SK-N-SH treated with all-trans-retinoic acid at 6 μM for 48 hours (cell line): Measurements from ENCODE around the gene RGS19.

ENCODE experiments used
- ATAC-seq: fragments of 200-7000 bp; cut with Tn5 transposase; 3 replicates; pipeline ENCODE4 v1.9.1; 2020; ENCODE audit warnings: mild to moderate bottlenecking, moderate library complexity
- ARNTL ChIP-seq: fragments of 450-650 bp; formaldehyde crosslinking; IDR thresholded peaks from 2 replicates; pipeline ENCODE4 v1.5.0; 2020; ENCODE audit warnings: low read depth, mild to moderate bottlenecking, moderate library complexity, borderline replicate concordance
- CSDC2 ChIP-seq: fragments of 250-450 bp; sonication (Bioruptor Pico); IDR thresholded peaks from 2 replicates; pipeline ENCODE4 v1.5.0; 2020; ENCODE audit warnings: mild to moderate bottlenecking, moderate library complexity
- ESRRG ChIP-seq: fragments of 250-450 bp; sonication (Bioruptor Pico); IDR thresholded peaks from 2 replicates; pipeline ENCODE4 v1.6.1; 2021; ENCODE audit warnings: mild to moderate bottlenecking
- GLIS3 ChIP-seq: fragments of 250-450 bp; sonication (Bioruptor Pico); IDR thresholded peaks from 2 replicates; pipeline ENCODE4 v1.5.0; 2020; ENCODE audit warnings: mild to moderate bottlenecking, moderate library complexity
- ISL1 ChIP-seq: fragments of 250-450 bp; sonication (Bioruptor Pico); IDR thresholded peaks from 2 replicates; pipeline ENCODE4 v2.1.2; 2022; ENCODE audit warnings: mild to moderate bottlenecking, moderate library complexity
- OSR1 ChIP-seq: fragments of 250-450 bp; sonication (Bioruptor Pico); IDR thresholded peaks from 2 replicates; pipeline ENCODE4 v1.8.0; 2022; ENCODE audit warnings: moderate library complexity, mild to moderate bottlenecking, inconsistent platforms
- PPARA ChIP-seq: fragments of 250-450 bp; sonication (Bioruptor Pico); IDR thresholded peaks from 2 replicates; pipeline ENCODE4 v1.5.0; 2020; ENCODE audit warnings: mild to moderate bottlenecking, borderline replicate concordance
- RARB ChIP-seq: fragments of 250-450 bp; sonication (Bioruptor Pico); IDR thresholded peaks from 2 replicates; pipeline ENCODE4 v1.8.0; 2021; ENCODE audit warnings: mild to moderate bottlenecking, moderate library complexity
- SNAI2 ChIP-seq: fragments of 250-450 bp; sonication (Bioruptor Pico); IDR thresholded peaks from 2 replicates; pipeline ENCODE4 v1.5.0; 2020; ENCODE audit warnings: mild to moderate bottlenecking, moderate library complexity
- TCF4 ChIP-seq: fragments of 250-450 bp; sonication (Bioruptor Pico); IDR thresholded peaks from 2 replicates; pipeline ENCODE4 v1.8.0; 2021; ENCODE audit warnings: mild to moderate bottlenecking, moderate library complexity, borderline replicate concordance
- TOX ChIP-seq: fragments of 250-450 bp; sonication (Bioruptor Pico); IDR thresholded peaks from 2 replicates; pipeline ENCODE4 v1.8.0; 2021; ENCODE audit warnings: mild to moderate bottlenecking, moderate library complexity, borderline replicate concordance
- ZC3H10 ChIP-seq: fragments of 250-450 bp; sonication (Bioruptor Pico); IDR thresholded peaks from 2 replicates; pipeline ENCODE4 v1.5.1; 2021; ENCODE audit warnings: mild to moderate bottlenecking, moderate library complexity
- ZFP3 ChIP-seq: fragments of 250-450 bp; sonication (Bioruptor Pico); IDR thresholded peaks from 2 replicates; pipeline ENCODE4 v1.5.0; 2020; ENCODE audit warnings: mild to moderate bottlenecking, moderate library complexity
- ZFP30 ChIP-seq: fragments of 450-650 bp; formaldehyde crosslinking; IDR thresholded peaks from 2 replicates; pipeline ENCODE4 v1.5.0; 2022; ENCODE audit warnings: mild to moderate bottlenecking, moderate library complexity
- ZNF565 ChIP-seq: fragments of 450-650 bp; formaldehyde crosslinking; conservative IDR thresholded peaks from 2 replicates; pipeline ENCODE4 v1.5.0; 2020; ENCODE audit warnings: low read depth, mild to moderate bottlenecking, moderate library complexity
- ZNF70 ChIP-seq: fragments of 450-650 bp; formaldehyde crosslinking; IDR thresholded peaks from 2 replicates; pipeline ENCODE4 v1.5.0; 2020; ENCODE audit warnings: mild to moderate bottlenecking, moderate library complexity
- ZNF8 ChIP-seq: fragments of 450-650 bp; formaldehyde crosslinking; IDR thresholded peaks from 2 replicates; pipeline ENCODE4 v1.5.0; 2020; ENCODE audit warnings: mild to moderate bottlenecking, moderate library complexity
- TF ChIP-seq, protein P1 (sequence below): fragments of 250-450 bp; sonication (Bioruptor Pico); IDR thresholded peaks from 2 replicates; pipeline ENCODE4 v1.5.0; 2020; ENCODE audit warnings: mild to moderate bottlenecking, moderate library complexity
- TF ChIP-seq, protein P2 (sequence below): fragments of 250-450 bp; sonication (Bioruptor Pico); IDR thresholded peaks from 2 replicates; pipeline ENCODE4 v1.8.0; 2020; ENCODE audit warnings: mild to moderate bottlenecking, moderate library complexity, borderline replicate concordance
- TF ChIP-seq, protein P3 (sequence below): fragments of 250-450 bp; sonication (Bioruptor Pico); IDR thresholded peaks from 2 replicates; pipeline ENCODE4 v1.8.0; 2021; ENCODE audit warnings: low read depth, mild to moderate bottlenecking, moderate library complexity, borderline replicate concordance
- TF ChIP-seq, protein P4 (sequence below): fragments of 250-450 bp; sonication (Bioruptor Pico); IDR thresholded peaks from 2 replicates; pipeline ENCODE4 v1.5.1; 2021; ENCODE audit warnings: mild to moderate bottlenecking, moderate library complexity

The RGS19 gene

DNA sequence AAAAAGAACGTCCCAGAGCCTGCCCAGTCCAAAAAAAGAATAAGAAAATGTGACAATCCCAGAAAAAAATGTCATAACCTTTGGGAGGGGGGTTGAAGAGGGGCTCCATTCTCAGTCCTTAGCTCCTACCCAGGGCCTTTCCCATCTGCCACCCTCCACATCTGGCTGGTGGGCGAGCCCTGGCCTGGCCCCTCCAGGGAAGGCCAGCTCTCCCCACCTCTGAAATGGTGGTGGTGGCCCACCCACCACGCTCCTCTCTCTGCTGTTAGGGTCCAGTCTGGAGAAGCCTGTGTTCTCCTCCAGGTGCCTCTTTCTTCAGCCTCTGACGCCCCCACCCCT lies 415 bp downstream of the RGS19 start:
- no peak for TF ChIP-seq ZNF70 (CRISPR knock-in tag)
- TF ChIP-seq PPARA (CRISPR knock-in tag), result no peak
- TF ChIP-seq RARB, result no peak
- TF ChIP-seq ZNF565 (CRISPR knock-in tag), result no peak
- no peak for TF ChIP-seq TCF4 (CRISPR knock-in tag)
- TF ChIP-seq, protein P1, sequence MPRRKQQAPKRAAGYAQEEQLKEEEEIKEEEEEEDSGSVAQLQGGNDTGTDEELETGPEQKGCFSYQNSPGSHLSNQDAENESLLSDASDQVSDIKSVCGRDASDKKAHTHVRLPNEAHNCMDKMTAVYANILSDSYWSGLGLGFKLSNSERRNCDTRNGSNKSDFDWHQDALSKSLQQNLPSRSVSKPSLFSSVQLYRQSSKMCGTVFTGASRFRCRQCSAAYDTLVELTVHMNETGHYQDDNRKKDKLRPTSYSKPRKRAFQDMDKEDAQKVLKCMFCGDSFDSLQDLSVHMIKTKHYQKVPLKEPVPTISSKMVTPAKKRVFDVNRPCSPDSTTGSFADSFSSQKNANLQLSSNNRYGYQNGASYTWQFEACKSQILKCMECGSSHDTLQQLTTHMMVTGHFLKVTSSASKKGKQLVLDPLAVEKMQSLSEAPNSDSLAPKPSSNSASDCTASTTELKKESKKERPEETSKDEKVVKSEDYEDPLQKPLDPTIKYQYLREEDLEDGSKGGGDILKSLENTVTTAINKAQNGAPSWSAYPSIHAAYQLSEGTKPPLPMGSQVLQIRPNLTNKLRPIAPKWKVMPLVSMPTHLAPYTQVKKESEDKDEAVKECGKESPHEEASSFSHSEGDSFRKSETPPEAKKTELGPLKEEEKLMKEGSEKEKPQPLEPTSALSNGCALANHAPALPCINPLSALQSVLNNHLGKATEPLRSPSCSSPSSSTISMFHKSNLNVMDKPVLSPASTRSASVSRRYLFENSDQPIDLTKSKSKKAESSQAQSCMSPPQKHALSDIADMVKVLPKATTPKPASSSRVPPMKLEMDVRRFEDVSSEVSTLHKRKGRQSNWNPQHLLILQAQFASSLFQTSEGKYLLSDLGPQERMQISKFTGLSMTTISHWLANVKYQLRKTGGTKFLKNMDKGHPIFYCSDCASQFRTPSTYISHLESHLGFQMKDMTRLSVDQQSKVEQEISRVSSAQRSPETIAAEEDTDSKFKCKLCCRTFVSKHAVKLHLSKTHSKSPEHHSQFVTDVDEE (CRISPR knock-in tag), result no peak
- TF ChIP-seq, protein P2, sequence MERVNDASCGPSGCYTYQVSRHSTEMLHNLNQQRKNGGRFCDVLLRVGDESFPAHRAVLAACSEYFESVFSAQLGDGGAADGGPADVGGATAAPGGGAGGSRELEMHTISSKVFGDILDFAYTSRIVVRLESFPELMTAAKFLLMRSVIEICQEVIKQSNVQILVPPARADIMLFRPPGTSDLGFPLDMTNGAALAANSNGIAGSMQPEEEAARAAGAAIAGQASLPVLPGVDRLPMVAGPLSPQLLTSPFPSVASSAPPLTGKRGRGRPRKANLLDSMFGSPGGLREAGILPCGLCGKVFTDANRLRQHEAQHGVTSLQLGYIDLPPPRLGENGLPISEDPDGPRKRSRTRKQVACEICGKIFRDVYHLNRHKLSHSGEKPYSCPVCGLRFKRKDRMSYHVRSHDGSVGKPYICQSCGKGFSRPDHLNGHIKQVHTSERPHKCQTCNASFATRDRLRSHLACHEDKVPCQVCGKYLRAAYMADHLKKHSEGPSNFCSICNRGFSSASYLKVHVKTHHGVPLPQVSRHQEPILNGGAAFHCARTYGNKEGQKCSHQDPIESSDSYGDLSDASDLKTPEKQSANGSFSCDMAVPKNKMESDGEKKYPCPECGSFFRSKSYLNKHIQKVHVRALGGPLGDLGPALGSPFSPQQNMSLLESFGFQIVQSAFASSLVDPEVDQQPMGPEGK, result no peak
- TF ChIP-seq ZNF8 (CRISPR knock-in tag), result no peak
- no peak for TF ChIP-seq TOX (CRISPR knock-in tag)
- TF ChIP-seq, all 23 proteins: peak for 0
- ATAC-seq, result no peak

DNA sequence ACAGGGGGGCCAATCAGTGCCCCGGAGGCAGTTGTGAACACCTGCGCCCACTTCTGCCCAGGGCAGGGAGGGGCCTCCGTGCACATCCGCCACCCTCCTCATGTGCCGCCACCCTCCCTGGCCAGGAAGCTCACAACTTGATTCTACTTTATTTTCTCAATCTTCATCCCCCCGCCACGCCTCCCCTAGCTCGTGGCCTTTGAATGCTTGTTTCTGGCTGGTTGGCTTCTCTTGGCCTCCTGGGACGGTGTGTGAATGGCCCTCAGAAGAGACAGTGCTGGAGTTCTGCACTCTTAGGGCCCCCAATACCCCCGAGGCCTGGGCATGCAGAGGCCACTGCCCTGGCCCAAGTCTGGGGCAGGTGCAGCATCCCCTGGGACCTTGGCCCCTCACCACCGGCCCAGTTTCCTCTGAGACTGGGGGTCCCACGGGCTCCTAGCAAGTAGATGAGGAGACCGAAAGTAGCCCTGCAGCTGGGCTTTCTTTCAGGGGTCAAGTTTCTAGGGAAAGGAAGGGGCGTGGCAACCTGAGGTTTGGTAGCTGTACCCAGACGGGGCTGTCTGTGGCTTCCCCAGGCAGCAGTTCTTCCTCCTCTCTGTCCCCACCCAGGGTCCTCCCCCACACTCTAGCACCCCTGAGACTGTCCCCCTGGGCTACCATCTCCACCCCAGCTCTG lies 1.3 kb downstream of the RGS19 start:
- TF ChIP-seq CSDC2 (CRISPR knock-in tag), result no peak
- TF ChIP-seq SNAI2 (CRISPR knock-in tag), result no peak
- no peak for TF ChIP-seq ESRRG (CRISPR knock-in tag)
- TF ChIP-seq GLIS3 (CRISPR knock-in tag), result no peak
- no peak for TF ChIP-seq TCF4 (CRISPR knock-in tag)
- no peak for TF ChIP-seq TOX (CRISPR knock-in tag)
- no peak for TF ChIP-seq ZFP3 (CRISPR knock-in tag)
- no peak for TF ChIP-seq ZNF8 (CRISPR knock-in tag)
- no peak for TF ChIP-seq ISL1 (CRISPR knock-in tag)
- no peak for TF ChIP-seq OSR1 (CRISPR knock-in tag)
- TF ChIP-seq, protein P1 (CRISPR knock-in tag), result no peak
- TF ChIP-seq PPARA (CRISPR knock-in tag), result no peak
- TF ChIP-seq ZFP30 (CRISPR knock-in tag), result no peak
- no peak for TF ChIP-seq RARB
- TF ChIP-seq, protein P3, sequence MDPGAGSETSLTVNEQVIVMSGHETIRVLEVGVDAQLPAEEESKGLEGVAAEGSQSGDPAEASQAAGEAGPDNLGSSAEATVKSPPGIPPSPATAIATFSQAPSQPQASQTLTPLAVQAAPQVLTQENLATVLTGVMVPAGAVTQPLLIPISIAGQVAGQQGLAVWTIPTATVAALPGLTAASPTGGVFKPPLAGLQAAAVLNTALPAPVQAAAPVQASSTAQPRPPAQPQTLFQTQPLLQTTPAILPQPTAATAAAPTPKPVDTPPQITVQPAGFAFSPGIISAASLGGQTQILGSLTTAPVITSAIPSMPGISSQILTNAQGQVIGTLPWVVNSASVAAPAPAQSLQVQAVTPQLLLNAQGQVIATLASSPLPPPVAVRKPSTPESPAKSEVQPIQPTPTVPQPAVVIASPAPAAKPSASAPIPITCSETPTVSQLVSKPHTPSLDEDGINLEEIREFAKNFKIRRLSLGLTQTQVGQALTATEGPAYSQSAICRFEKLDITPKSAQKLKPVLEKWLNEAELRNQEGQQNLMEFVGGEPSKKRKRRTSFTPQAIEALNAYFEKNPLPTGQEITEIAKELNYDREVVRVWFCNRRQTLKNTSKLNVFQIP (CRISPR knock-in tag), result no peak
- TF ChIP-seq, protein P4, sequence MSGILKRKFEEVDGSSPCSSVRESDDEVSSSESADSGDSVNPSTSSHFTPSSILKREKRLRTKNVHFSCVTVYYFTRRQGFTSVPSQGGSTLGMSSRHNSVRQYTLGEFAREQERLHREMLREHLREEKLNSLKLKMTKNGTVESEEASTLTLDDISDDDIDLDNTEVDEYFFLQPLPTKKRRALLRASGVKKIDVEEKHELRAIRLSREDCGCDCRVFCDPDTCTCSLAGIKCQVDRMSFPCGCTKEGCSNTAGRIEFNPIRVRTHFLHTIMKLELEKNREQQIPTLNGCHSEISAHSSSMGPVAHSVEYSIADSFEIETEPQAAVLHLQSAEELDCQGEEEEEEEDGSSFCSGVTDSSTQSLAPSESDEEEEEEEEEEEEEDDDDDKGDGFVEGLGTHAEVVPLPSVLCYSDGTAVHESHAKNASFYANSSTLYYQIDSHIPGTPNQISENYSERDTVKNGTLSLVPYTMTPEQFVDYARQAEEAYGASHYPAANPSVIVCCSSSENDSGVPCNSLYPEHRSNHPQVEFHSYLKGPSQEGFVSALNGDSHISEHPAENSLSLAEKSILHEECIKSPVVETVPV (CRISPR knock-in tag), result no peak
- TF ChIP-seq ARNTL (CRISPR knock-in tag), result no peak
- TF ChIP-seq ZC3H10 (CRISPR knock-in tag), result no peak
- no peak for TF ChIP-seq ZNF70 (CRISPR knock-in tag)
- TF ChIP-seq, all 23 proteins: peak for 0
- no peak for ATAC-seq
